HG03175 (cell line): ENCODE data around the gene DOCK10.
A peak's percentile ranks its signal among the peaks of the same experiment; 100 is the strongest.
"Not testable (repeated sequence)": the region's sequence is repeated elsewhere in the genome, so short reads cannot be mapped to it uniquely, and the experiment has no call there.

Source experiments
- ATAC-seq: cut with Tn5 transposase; IDR thresholded peaks from one replicate; pipeline ENCODE4 v1.9.1; 2021; ENCODE audit warnings: mild to moderate bottlenecking, moderate library complexity; ENCODE audit not compliant: unreplicated experiment

Gene DOCK10

DNA sequence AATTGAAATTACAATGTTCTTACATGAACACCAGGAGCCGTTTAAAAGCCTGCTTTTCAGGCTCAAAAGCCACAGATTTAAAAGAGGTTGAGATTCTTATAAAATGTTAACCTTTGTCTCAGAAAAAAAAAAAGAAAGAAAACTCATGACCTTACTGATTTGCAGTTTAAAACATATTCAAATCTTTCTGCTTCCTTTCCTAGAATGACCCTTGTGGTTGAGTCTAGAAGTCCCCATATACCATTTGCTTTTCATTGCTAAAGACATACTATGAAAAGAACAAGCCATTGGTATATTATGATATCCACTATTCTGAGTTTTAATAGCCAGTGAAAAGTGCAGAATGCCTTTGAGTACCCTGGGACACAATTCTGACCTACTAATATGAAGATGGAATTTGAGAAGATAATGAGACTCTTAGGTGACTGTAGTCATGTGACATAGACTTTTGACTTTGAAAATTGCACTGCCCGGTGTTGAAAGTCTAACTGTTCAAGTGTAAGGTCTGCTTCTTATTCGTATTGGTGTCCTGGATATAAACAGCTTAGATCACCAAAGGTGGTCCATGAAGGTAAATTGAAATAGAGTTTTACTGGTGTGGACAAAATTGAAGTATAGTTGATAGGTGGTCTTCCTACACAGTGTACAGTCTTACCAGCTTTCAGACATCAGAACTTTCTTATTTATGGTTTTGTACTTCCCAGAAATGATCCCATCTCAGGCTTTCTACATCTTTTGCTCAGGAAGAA lies 117.0 kb downstream of the DOCK10 start:
- no peak for ATAC-seq

- ATAC-seq = no peak
These were observed 117.6 kb downstream of the DOCK10 start for GRCh38 chr2:224924631-224925030.

- peak; percentile 83 for ATAC-seq
These were observed 120.0 kb downstream of the DOCK10 start for GRCh38 chr2:224922142-224922727.

DNA sequence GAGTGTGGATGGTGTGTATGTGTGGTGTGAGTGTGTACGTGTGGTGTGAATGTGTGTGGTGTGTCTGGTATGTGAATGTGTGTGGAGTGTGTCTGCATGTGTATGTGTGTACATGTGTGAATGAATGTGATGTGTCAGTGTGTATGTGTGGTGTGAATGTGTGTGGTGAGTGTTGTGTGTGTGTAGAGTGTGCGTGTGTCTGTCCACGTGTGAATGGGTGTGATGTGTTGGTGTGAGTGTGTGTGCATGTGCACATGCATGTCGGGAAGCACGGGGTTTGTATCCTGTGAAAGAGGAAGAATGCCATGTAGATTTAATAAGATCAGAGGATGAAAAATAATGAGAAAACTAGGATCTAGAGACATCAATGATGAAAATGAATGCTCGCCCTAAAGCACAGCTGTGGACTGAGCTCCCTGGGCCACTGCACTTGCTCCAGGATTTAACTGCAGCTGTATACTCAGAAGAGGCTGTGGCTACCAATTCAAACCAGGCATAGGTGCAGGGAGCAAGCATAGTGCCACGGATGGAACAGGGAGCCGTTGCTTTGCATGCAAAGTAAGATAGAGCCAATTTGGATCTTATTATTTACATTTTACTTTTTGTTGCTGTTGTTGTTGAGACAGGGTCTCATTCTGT lies 122.7 kb downstream of the DOCK10 start:
- ATAC-seq = no peak

DNA sequence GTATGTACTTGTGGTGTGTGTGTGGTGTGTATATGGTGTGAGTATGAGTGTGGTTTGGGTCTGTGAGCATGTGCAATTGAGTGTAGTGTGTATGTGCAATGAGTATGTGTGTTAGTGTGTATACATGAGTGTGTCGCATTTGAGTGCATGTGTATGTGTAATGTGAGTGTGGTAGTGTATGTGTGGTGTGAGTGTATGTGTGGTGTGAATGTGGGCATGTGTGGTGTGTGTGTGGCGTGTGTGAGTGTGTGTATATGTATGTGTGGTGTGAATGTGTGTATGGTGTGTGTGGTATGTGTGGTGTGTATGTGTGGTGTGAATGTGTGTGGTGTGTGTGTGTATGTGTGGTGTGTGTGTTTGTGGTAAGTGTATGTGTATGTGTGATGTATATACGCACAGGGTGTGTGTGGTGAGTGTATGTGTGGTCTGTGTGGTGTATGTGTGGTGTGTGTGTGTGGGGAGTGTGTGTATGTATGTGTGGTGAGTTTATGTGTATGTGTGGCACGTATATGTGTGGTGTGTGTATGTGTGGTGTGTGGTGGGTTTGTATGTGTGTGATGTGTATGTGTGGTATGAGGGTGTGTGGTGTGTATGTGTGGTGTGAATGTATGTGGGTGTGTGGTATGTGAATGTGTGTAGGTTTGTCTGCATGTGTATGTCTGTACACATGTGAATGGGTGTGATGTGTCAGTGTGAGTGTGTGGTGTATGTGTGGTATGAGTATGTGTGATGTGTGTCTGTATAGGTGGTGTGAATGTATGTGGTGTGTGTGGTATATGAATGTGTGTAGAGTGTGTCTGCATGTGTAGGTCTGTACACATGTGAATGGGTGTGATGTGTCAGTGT lies 123.4 kb downstream of the DOCK10 start:
- ATAC-seq = no peak

DNA sequence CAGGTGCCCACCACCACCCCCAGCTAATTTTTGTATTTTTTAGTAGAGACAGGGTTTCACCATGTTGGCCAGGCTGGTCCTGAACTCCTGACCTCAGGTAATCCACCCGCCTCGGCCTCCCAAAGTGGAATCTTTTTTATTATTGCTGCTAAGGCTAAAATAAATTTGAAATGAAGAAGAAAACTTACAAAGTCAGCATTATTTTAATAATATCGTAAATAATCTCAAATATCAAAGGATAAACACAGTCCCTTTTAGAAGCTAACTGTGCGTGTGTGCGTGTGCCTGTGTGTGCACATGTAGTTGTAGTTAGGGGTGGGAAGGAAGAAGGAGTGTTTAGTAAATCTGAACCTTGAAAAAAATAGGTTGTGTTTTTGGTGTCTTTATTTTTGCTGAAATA lies 125.0 kb downstream of the DOCK10 start:
- not testable (repeated sequence) for ATAC-seq

- no peak for ATAC-seq
These were observed 127.1 kb downstream of the DOCK10 start for GRCh38 chr2:224915136-224915535.

GRCh38 chr2:224910574-224910925 lies 131.7 kb downstream of the DOCK10 start:
- ATAC-seq = no peak

DNA sequence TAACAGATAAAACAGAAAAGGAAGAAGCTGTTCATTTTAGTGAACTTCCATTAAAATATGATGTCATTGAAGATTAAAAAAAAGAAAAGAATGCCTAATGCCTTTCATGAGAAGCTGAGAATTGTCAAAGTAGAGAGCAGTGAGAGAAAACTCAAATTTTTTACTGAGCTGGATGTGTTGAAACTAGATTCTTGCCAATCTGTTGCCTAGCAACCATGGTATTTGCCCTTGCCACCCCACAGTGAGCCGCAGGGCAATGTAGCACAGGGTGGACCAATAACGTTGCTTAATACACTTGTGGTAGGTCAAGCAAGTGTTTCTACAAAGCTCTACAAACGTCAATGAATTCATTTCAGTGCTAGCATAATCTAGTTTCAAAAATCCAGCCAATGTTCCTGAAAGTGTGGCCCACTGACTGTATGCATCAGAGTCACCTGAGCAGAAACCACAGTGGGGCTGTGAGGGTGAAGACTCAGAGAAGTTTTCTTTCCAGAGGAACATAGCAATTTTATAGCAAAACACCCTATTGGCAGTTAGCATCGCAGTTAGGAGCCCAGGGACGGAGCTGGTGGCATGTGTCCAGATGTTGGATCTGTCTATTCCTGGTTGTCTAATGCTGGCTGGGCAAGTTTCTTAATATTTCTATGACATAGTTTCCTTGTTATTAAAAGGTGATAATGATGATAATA lies 132.2 kb downstream of the DOCK10 start:
- ATAC-seq = peak; percentile 73

GRCh38 chr2:224908818-224909217 lies 133.4 kb downstream of the DOCK10 start:
- no peak for ATAC-seq

GRCh38 chr2:224904381-224904780 lies 137.9 kb downstream of the DOCK10 start:
- ATAC-seq = no peak

DNA sequence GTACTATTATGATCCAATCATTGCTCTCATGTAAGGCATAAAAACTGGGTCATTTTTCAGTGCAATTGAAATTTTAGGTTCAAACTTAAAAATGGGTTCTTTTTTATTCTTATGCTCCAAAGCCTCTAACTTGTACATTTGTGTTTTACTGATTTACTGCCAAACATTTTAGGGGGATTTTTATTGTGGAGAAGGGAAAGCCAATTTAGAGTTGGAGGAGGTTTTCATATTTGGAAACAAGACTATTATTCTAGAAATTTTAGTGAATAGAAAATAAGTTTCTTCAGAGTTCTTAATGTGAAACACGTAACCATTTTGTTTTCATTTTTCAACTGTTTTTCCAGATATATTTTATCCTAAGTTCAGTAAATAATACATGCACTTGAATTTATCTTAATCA lies 138.6 kb downstream of the DOCK10 start:
- ATAC-seq = no peak

- no peak for ATAC-seq
These were observed 141.1 kb downstream of the DOCK10 start for GRCh38 chr2:224901121-224901676.

DNA sequence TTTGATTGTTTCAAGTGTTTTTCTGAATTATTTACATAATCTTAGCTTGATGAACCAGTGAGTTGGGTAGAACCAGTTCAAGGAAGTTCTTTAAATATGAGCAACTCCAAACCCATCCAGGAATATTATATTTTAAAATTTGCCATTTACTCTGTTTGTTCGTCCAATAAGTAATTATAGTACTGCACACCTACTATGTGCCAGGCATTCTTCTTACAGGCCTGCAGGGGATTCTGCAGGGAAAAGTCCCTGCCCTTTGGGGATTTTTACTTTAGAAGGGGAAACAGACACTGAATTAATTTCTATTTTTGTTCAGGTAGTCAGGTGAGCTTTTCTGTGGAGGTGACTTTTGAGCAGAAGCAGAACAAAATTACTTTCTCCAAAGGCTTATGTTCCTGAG lies 146.9 kb downstream of the DOCK10 start:
- ATAC-seq = no peak

- ATAC-seq = peak; percentile 95
These were observed 147.9 kb downstream of the DOCK10 start for GRCh38 chr2:224894356-224894755.

DNA sequence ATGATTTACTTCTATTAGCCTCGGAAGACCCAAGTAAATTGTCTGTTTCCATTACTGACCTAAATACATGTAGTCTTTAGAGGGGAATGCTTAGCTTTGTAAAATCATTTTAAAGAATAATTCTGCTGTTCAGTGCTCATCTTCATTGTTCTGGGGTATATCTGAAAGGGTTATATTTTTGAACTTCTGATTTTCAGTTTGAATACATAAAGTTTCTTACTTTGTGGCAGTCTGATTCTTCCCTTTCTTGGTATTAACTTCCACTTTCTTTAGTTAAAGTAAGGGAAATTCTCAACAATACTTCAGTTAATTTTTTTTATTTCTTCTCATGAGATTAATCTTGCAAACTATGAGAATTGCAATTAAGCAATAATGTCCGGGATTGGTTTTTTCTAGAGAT lies 148.4 kb downstream of the DOCK10 start:
- peak; percentile 15 for ATAC-seq

GRCh38 chr2:224892574-224893204 lies 149.6 kb downstream of the DOCK10 start:
- ATAC-seq = no peak

DNA sequence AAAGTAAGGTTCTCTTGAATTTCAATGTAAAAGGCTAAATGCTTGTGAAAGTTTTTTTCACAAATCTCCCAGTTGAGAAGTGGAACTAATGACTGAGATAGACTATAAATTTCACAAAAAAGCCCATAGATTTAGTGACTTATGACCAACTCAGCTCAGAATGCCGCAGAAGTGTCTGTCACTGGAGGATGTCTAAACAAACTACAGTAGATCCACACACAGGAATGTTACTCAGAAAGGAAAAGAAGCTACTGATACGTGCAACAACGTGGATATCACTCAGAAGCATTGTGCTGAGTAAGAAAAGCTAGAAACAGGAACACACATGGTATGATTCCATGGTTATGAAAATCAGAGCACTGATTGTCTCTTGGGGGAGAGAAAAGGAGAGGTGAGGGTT lies 151.9 kb downstream of the DOCK10 start:
- no peak for ATAC-seq

DNA sequence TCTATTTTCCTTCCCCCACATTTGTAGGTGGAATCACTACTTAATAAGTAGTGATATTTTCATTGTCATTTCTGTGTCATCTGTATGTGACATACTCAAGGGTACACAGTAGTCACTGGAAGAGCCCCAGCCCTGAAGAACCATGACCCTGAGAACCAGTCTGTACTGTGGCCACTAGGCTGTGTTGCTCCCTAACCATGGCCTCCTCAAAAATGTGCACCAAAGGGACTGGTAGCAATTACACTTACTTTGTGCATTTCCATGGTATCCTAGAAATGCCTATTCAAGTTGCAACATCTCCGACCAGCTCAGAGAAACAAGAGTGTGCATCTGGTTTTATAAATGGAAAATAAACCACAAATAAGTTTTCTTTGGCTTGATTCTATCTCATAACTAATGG lies 155.1 kb downstream of the DOCK10 start:
- no peak for ATAC-seq
